HG02870 (cell line): Measurements from ENCODE around the gene CCSER2.

Experiments used
- ATAC-seq: cut with Tn5 transposase; IDR thresholded peaks from one replicate; pipeline ENCODE4 v1.9.1; 2021; ENCODE audit warnings: mild to moderate bottlenecking, moderate library complexity; ENCODE audit not compliant: unreplicated experiment

CCSER2 gene

DNA sequence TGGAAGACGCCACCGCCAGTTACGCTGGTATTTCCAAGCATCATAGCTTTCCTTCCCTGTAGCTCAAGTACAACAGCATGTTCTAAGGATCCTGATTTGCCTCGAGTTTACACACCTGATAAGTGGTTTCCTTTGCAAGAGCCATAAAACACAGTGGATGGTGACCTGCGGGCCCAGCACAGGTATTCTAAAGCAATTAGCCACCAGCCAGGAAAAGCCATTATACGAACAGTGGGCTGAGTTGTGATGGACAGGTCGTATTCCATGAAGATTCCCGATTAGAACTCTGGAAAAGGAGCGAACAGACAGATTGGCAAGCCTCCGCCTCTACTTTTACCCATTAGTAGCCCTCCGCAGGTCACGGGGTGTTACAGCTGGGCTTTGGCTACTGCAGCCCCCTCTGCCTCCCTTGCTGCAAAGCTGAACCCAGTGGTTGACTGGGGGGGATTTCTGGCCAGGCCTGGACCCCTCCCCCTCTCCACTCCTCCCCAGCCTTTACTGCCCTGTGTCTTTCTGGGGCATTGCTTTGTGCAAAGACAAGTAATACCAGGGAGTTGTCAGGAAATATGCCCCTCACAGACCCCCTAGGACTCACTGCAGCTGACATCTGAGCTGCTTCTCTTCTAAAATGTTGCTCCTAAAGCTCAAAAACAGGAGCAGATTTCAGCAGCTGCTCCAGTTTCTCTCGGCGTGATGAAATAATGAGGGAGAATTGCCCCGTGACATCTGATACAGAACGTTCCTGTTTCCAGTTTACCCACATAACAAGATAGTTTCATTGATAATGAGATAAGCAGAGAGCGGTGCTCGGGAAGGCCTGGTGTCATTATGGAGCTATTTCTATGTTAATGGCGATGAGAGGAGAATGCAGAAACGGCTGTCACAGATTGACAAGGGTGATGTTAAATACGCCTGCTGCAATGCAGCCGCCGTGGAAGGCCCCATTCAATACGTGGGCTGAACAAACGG is 214.4 kb downstream of the CCSER2 start:
- no peak for ATAC-seq

DNA sequence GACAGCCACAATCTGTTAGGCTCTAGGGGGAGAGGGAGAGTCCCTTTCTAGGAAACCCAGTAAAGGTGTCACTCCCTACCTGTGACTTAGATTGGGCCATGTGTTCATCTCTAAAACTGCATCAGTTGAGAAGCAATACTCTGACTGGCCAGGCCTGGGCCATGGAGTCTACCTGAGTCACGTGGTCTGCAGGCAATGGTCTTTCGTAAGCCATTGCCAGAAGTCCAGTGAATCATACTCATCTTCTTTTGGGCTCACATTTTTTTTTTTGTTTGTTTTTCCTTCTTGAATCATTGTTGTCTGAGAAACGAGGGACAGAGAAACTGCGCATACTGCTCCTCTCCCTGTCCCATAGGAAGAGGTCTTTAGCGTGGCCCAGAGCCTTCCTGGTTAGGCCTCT is 215.6 kb downstream of the CCSER2 start:
- no peak for ATAC-seq

DNA sequence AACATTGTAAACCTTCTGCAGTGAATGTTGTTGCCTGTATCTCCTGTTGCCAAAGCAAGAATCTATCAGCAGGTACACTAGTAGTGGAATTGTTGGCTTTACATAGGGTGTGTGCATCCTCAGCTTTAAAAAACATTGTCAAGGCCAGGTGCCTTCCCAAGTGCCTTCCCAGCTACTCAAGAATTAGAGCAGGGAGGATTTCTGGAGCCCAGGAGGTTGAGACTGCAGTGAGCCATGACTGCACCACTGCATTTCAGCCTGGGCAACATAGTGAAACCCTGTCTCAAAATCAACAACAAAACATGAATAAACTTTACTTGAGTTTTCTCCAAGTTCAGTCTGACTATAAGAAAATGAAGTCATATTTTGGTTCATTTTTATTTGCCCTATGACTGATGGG is 217.3 kb downstream of the CCSER2 start:
- ATAC-seq = no peak

DNA sequence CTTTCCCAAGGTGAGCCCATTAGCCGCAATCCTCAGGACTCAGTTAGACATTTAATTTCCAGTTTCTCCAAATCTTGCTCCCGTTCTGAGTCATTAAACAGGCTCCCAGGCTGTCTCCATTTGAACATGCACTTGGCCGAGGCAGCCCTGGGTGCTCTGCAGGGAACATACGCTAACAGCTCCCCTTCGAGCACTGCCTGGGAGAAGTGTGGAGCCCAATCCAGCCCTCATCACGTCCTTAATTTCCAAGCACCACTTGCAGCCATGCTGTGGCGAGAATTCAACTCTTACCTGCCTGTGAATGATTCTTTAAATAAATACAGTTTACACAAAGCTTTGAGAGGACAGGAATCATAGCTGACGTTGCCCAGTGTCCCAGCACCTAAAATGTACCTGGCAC is 218.2 kb downstream of the CCSER2 start:
- ATAC-seq = no peak

DNA sequence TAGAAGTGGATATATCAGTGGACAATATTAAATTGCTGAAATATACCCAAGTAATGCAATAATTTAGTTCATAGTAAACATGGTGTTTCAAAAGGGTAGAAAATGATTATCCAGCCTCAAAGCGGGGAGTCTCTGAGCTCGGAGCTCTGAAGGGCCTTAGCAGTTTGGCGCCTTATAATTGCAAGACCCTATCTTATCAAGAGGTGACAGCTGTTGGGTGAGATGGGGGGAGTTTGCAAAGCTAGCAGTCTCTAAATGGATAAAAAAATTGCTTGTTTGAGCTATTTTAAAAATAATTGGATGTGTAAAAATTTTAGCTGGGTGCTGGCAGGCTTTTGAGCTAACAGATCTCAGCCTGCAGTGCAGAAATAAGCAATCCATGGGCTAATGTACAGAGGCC is 219.2 kb downstream of the CCSER2 start:
- ATAC-seq = no peak

DNA sequence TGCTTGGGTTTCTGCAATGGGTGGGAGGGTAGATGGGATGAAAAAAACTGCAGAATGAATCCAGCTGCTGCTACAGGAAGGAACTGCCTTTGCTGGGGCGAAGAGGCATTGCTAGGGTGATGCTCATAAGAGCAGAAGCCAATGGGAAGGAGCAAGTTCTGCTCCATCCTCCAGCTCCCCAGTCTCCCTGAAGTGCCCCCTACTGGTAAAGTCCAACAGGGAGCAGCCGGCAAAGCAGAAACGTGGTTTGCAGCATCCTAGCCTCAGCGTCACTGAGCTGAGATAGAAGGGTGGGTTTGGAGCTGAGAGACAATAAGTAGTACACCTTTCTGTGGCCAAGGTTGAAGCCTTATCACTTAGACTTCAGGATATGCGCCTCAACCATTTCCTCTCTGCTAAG is 220.5 kb downstream of the CCSER2 start:
- no peak for ATAC-seq

DNA sequence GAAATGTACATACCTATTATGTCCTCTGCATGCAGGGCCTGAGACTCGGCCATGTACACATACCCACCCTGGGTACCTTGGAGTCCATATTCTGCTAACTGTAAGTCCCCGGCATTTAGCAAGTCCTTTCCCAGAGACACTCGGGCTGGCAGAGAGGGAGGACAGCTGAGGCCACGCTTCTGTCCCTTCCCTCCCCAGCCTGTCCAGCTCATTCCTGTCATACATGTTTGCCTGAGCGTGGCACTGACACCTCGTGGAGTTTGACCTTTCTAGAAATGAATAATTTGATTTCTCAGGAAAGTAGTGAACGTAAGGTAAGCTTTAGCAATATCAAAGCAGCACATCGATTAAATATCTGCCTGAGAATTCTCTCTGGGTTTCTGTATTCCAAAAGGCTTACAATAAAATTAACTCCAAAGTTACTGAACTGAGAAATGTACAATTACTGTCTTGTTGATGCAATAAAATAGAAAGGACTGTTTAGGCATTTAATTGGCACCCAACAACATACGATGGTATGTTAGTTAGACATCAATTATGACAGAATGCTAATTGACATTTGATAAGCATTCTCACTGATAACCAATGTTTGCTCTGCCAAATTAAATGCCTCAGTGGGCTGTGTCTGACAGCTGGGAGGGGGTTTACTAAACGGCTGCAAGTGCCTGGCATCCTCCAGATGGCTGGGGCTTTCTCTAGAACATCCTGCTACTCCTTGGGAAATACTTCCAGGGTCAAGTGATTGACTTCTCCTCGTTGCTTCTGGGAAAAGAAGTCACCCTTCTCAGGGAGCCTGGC is 221.2 kb downstream of the CCSER2 start:
- no peak for ATAC-seq

DNA sequence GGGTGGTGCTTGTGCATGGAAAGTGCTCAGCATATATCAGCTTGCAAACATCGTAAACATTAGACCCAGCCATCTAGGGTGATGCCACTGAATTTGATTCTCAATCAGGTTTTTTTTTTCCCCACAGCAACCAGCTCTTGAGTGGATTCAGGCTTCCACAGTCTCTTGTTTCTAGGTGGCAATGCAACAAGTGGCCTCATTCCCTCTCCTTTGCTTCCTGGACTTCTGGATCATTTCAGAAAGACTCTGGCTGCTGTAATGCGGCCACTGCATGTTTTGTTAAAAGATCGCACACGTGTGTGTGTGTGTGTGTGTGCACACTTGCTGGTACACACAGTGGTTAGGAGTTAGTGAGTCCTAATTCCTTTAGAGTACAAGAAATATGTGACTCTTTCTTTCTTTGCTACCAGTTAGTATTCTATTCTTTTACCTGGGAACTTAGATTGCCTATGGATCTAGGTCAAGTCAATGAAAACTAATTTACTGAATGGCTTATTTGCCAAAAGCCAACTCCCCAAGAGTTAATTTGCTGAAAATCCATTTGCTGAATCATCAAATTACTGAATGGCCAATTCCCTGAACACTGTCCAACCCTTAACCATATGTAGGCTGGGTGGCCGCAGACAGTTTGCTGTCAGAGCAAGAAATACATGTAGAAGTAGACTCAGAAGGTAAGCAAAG is 222.5 kb downstream of the CCSER2 start:
- no peak for ATAC-seq

DNA sequence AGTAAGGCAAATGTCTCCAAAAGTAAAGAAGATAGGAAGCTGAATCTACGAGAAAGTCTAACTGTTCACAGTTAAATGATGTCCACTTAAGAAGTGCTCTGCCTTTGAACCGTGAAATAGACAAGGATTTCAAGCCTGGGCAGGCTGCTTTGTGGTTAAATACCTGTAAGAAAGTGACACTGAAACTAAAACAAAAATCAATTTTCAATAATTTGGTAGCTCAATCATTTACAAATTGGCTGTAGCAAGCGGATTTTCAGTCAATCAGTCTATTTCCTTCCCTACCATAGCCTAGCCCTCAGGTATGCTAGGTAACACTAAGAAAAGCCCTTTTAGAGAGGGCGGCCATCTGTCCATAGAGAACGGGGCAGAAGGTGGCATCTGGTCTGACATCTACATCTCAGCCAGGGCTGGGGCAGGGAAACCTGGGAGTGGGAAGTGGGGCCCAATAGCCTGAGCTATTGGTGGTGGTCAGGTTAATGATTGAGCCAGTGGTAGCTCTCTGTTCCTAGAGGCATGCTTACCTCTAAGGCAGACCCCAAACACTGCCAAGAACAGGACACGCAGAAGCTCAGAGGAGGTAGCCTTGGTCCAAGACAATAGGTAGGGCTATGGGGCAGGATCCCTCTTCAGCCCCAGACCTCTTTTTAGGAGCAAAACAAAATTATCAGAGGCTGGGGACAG is 223.2 kb downstream of the CCSER2 start:
- no peak for ATAC-seq

DNA sequence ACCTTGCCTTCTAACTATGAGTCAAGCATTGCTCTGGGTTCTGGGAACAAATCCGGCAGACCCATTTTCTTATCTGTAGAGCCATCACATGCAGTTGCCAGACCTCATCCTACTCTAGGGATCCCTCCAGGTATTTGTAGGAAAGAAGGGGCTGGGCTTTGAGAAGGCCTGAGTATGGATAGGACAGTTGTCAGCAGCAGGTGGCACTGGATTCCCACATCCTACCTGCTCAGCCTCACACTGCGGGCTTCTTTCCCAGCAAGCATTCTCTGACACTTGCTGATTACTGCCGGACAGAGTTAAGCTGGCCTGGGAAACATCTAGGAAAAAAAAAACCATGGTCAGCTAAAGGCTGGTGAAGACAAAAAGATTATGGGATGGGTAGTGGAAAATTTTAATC is 224.1 kb downstream of the CCSER2 start:
- no peak for ATAC-seq

DNA sequence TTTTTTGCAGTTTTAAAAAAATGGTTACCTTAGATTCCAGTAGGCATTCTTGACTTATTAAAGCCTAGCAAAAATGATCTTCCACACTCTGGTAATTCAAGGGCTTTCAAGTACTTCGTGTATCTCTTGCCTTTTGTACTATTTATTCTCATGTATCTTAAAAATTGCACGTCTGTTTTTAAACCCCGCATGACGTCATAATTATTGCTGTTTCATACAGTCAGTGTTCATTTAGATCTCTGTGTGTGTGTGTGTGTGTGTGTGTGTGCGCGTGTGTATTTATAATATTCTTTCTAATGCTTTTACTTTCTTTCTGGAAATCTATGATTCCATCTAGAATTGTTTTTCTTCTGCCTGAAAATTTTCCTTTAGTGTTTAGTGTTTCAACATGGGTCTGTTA is 234.2 kb downstream of the CCSER2 start:
- ATAC-seq = no peak

DNA sequence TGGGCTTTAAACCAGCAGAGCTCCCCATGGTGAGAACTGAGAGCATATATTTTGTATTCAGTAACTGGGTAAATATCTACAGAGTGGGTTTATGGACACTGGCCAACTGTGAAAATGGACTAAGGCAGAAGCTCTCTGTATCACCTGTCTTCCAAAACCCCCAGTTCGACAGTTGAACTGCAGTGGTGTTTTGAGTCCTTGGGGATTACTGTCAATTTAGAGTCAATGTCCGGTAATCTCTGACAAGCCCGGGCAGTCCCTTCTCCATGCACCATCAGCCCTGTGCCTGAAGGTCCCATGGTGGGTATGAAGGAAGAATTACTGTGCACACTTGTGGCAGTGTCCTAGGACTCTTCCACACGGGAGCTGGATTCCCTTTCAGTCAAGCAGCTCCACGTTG is 235.0 kb downstream of the CCSER2 start:
- ATAC-seq = no peak

DNA sequence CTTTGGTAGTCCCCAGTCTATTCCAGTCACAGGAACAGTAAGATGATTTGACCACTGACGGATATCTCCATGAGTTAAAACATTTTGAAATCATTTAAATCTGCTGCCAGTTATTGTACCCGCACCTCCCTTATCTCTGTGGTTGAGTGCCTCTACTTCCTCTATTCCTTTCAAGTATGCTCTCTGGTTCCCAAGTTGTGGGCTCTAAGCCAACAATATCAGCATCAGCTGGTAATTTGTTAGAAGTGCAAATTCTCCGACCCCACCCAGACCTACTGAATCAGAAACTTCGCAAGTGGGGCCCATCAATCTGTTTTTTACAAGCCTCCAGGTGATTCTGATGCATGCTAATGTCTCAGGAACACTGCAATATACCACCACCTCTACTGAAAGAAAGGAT is 235.5 kb downstream of the CCSER2 start:
- ATAC-seq = no peak

DNA sequence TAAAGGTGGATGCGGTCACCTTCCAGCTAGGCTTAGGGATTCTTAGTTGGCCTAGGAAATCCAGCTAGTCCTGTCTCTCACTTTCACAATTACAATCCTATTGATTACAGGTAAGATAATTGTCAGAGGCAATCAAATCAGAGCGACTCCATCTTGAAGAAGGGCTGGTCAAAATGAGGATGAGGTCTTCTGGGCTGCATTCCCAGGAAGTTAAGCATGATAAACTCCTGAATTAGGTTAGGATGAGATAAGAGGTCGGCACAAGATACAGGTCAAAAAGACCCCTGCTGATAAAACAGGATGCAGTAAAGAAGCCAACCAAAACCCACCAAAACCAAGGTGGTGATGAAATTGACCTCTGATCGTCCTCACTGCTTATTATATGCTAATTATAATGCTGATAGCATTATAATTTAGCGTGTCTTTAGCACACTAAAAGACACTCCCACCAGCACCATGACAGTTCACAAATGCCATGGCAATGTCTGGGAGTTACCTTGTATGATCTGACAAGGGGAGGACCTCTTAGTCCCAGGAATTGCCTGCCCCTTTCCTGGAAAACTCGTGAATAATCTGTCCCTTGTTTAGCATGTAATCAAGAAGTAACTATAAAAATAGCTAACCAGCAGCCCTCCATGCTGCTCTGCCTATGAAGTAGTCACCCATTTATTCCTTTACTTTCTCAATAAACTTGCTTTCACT is 237.6 kb downstream of the CCSER2 start:
- no peak for ATAC-seq

DNA sequence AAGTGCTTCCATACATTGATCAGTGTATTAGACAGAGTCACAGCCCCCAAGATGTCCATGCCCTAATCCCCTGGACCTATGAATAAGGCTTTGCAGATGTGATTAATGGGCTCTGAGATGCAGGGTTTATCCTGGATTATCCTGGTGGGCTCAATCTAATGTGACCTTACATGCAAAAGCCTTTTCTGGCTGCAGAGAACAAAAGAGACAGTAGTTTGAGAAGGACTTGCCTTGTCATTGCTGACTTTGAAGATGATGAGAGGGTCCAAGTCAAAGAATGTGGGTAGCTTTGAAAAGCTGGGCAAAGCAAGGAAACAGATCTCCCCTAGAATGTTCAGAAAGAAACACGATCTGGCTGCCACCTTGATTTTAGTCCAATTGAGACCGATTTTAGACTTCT is 238.7 kb downstream of the CCSER2 start:
- no peak for ATAC-seq
